GM19099 (cell line): ENCODE measurements around the gene ZNF609.

Source experiments
- POLR2A ChIP-seq: IDR thresholded peaks from 3 replicates; pipeline ENCODE4 v1.6.1; 2011; ENCODE audit warnings: low read depth; ENCODE audit not compliant: insufficient read length; ENCODE audit errors: extremely low read depth

ZNF609 gene

GRCh38 chr15:64474846-64475245 is 14.5 kb downstream of the ZNF609 start:
- TF ChIP-seq POLR2A: no peak

DNA sequence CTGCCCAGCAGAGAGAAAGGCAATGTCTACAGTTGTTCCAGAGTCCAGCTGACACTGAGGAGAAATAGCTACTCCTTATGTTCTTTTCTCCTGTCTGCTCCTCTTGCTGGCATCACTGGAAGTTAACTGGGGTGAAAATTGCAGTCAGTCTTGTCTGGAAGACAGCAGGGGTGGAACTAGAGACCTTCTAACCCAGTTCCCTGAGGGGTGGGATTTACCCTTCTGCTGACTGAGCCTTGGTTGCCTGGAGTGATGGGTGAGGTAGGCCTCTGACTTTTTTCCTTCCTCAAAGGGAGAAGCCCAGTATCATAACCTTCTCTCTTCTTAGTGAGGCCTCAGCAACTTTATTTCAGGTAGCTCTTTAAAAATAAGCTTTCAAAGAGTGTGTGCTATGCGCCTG is 16.2 kb downstream of the ZNF609 start:
- no peak for TF ChIP-seq POLR2A

- no peak for TF ChIP-seq POLR2A
Measured at GRCh38 chr15:64478863-64479262, 18.5 kb downstream of the ZNF609 start.

DNA sequence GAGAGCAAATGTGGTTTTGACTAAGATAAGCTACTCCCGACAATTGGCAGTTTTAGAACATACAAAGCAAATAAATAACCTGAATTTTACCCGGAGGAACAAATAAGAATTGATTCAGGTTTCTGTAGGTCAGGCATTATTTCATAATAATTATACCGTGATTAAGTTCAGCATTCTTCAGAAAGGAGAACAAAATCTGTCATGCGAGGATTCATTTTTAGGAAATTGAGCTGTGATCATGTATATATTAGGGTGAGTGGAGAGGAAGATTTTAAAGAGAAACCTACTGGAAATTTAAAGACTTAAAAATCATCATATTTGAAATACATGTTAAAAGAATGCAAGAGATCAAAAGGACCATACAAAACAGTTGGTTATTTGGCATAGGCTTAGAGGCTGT is 20.5 kb downstream of the ZNF609 start:
- no peak for TF ChIP-seq POLR2A

DNA sequence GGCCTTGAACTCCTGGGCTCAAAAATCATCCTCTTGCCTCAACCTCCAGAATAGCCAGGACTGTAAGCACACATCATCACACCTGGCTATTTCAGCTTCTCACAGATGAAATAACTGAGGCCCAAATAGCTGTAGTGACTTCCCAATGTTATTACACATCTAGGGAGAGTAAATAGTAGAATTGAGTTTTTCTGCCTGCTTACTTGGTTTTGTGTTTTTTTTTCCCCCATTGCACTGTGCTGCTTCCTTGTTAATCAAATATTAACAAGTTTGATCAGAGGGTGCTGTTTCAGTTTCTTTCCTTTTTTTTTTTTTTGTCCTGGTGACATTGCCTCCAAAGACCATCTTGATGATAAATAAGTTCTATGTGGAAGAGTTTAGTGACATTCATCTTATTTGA is 23.4 kb downstream of the ZNF609 start:
- TF ChIP-seq POLR2A: no peak

GRCh38 chr15:64485796-64486195 is 25.4 kb downstream of the ZNF609 start:
- TF ChIP-seq POLR2A: no peak

- no peak for TF ChIP-seq POLR2A
Measured at GRCh38 chr15:64490598-64491259, 30.4 kb downstream of the ZNF609 start.

DNA sequence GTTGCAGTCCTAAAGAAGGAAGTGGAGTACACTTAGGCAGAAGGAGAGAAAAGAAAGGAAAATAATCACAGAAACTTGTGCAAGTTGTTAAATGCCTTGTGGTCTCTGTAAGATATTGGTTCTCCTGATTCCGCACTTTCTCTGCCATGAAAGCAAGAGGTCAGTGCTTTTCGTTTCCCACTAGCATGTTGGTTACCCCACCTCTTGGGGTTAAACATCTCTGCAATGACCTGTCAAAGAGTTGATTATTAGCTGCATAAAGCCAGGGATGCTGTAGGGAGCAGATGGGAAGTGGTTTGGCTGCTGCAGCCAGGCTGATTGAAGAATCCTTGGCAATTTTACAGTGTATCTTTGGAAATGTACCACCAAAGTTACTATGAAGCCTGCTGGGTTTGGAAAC is 33.3 kb downstream of the ZNF609 start:
- TF ChIP-seq POLR2A: no peak

DNA sequence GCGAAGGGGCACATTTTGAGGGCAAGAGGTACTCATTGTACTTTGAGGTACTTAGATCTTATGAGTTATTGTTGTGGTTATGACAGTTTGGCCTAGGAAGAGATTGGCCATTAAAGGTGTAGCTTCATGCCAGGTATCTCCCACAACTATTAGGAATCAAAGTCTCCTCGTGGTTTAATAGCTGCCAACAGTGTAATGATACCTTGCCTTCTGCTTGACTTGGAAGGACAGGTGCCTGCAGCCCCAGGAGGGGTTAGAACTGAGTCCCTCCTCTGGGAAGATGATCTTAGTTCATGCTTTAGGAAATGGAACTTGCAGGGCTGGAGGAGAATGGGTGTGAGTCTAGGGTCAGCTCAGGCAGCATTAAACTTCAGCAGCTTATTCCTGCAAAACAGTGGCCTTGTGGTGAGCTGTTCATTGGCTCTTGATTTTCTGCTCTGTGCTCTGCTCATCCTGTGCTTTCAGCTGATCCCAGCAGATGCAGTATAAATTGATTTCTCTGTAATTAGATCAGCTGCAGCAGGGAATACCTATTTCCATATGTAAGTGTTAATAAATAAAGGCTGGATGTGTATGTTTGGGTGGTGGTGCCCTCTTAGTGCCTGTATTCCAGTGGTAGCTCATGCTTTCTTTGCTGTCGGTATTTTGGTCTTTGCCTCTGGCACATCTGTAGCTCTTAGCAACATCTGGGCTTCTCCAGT is 40.5 kb downstream of the ZNF609 start:
- no peak for TF ChIP-seq POLR2A

GRCh38 chr15:64501396-64501715 is 41.0 kb downstream of the ZNF609 start:
- no peak for TF ChIP-seq POLR2A

DNA sequence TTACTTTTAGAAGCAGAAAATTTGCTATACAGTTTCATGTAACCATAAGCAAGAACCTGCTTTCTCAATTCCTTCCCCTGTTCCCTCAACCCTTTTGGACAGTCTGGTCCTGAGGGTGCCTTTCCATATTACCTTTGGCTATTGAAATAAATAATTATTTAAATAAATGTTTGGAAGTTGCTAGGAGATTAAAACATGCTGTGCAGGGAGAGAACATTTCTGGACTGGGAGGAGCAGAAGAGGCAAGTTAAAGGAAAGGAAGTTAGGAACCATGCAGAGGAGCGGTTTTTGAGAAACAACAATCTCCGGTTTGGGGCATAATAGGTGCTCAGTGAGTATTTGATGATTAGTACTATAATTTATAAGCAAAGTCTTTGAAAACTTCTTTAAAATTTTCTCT is 41.8 kb downstream of the ZNF609 start:
- no peak for TF ChIP-seq POLR2A

DNA sequence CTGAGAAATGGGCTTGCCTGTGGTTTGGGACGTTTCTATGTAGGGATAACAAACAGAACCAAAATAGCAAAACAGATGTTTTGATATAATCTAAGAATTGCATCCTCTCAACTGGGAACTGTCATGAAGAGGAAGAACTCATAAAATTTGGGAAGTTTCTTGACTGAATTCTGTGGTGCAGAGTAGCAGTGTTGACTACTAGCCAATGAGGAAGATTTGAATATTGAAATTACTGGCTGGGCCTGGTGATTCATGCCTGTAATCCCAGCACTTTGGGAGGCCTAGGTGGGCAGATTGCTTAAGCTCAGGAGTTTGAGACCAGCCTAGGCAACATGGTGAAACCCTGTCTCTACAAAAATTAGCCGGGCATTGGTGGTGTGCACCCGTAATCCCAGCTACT is 42.2 kb downstream of the ZNF609 start:
- no peak for TF ChIP-seq POLR2A

GRCh38 chr15:64503197-64503596 is 42.8 kb downstream of the ZNF609 start:
- TF ChIP-seq POLR2A: no peak

DNA sequence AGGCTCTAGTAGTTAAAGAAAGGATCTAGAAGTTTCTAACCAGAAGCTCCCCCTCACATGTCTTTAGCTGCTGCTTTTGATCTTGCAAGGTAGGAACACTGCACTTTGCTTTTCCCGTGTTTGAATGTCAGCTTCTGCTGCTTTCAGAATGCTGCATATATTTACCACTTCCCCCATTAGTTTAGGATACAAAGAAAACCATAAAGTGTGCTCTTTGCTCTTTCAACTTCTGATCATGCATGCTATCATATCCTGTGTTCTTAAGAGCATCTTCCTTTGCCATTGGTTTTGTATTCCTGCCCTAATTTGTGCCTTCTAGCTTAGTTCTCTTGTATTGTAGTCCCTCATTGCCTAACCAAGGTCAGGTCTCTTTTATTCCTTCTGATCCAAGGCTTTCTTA is 43.3 kb downstream of the ZNF609 start:
- TF ChIP-seq POLR2A: no peak

GRCh38 chr15:64507293-64507802 is 47.0 kb downstream of the ZNF609 start:
- TF ChIP-seq POLR2A: no peak

GRCh38 chr15:64507845-64508244 is 47.5 kb downstream of the ZNF609 start:
- no peak for TF ChIP-seq POLR2A
